HG03159 (cell line): ENCODE measurements around the gene HTR2A.

Experiments used
- ATAC-seq: cut with Tn5 transposase; IDR thresholded peaks from one replicate; pipeline ENCODE4 v1.9.1; 2021; ENCODE audit warnings: mild to moderate bottlenecking, moderate library complexity; ENCODE audit not compliant: unreplicated experiment

HTR2A gene

DNA sequence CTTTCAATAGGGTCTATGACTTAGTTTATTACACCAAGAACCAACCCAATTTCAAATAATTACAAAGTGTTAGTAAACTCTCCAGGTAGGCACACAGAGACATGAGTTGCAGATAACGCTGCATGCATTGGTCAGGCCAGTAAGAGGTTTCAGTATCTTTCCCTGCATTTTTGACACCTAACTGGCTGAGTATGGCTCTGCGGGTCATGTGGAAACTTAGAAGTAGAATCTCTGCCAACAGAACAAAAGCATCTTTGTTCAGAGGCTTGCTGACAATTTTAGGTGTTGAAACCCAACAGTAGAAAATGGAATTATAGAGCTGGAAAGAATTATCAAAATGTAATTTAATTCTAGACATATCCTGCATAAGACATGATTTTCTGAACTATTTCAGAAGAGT, 25.3 kb downstream of the HTR2A start:
- no peak for ATAC-seq

GRCh38 chr13:46868091-46868490, 28.8 kb downstream of the HTR2A start:
- no peak for ATAC-seq

GRCh38 chr13:46866150-46866549, 30.7 kb downstream of the HTR2A start:
- no peak for ATAC-seq

GRCh38 chr13:46864941-46865340, 31.9 kb downstream of the HTR2A start:
- no peak for ATAC-seq

GRCh38 chr13:46861959-46862358, 34.9 kb downstream of the HTR2A start:
- ATAC-seq: no peak

GRCh38 chr13:46860722-46861121, 36.1 kb downstream of the HTR2A start:
- ATAC-seq: no peak

DNA sequence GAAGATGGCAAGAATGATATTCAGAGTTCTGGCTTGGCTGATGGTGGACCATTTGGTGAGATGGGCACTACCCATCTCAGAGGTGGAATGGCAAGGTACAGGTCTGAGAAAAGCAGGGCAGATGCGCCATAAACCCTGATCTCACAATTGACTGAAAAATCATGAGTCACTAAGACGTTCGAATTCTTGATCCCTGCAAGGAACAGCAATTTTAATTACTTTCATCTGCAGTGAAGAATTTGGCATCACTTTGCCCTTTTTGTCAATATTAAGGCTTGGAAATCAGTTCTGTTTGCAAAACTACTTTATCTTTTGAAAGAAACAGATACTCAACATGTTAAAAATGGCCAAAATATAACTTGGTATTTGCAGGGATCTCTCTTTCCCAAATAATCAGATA, 38.1 kb downstream of the HTR2A start:
- ATAC-seq: no peak

GRCh38 chr13:46858163-46858562, 38.7 kb downstream of the HTR2A start:
- ATAC-seq: no peak

DNA sequence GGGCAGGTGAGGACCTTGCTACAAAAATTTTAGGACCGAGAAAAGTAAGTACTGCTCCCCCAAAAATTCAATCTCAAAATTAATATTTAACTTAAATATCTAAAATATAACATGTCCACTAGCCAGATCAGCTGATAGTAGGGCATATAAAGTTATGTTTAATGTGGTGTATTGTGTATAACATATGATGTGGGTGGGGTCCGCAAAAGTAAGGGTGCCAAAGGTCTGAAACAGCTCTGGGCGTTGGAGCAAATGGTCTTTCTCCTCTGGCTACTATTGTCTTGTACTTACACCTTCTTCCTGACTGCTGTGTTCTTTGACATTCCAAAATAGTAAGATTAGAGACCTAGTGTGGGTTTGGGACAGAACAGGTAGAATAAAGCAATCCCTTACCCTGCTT, 41.2 kb downstream of the HTR2A start:
- ATAC-seq: no peak

- peak; percentile 72 for ATAC-seq
These were observed 41.7 kb downstream of the HTR2A start for GRCh38 chr13:46855166-46855565.

GRCh38 chr13:46852168-46852567, 44.7 kb downstream of the HTR2A start:
- ATAC-seq: no peak

DNA sequence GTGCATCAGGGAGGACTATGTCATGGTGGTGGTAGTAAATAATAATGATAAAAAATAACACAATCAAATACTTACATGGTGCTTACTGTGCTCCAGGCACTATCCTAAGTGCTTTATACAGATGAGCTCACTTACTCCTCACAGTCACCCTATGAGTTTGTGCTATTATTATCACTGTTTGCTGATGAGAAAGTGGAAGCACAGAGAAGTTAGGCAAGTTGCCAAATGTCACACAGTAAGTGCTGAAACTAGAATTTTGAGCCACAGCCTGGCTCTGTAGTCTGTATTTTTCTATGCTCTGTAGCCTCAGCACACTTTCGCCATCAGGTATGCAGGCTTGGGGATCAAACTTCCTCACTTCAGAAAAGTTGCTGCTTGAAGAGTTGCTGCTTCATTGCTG, 46.6 kb downstream of the HTR2A start:
- ATAC-seq: no peak

GRCh38 chr13:46846726-46847125, 50.1 kb downstream of the HTR2A start:
- ATAC-seq: no peak

- ATAC-seq: no peak
These were observed 51.7 kb downstream of the HTR2A start for GRCh38 chr13:46845146-46845545.

DNA sequence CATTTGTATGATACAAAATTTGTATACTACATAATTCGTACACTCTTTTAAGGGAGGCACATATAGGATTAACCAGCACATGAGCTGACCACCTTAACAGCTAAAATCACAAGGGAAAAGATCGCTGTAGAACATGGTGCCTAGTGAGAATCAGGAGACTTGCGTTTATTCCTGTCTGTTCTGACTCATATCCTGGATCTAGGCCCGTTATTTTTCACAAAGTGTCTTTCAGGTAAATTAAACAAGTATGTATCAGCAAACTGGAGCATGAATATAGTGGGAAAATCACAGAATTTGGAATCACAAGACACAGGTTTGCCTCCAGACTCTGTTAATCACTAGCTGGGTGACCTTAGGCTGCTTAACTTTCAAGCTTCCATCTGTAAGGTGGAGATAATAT, 52.4 kb downstream of the HTR2A start:
- no peak for ATAC-seq

DNA sequence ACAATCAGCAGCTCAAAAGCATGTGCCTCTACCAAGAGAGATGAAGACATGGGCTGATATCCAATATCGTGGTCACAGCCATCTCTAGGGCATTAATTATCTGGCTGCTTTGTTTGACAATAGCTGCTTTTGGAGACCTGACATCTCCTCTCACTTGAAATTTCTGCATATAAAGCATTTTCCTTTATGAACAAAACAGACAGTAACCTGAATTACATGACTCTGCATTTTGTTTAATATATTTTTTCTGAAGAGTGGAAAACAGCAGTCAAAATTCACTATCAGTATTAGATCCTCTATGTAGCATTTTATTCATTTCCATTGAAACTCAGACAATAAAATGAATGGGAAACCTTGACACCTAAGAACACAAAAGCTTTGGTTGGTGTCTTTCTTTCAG, 57.5 kb downstream of the HTR2A start:
- no peak for ATAC-seq

GRCh38 chr13:46834657-46835056, 62.2 kb downstream of the HTR2A start:
- no peak for ATAC-seq

GRCh38 chr13:46831588-46832194, 65.2 kb downstream of the HTR2A start:
- no peak for ATAC-seq

DNA sequence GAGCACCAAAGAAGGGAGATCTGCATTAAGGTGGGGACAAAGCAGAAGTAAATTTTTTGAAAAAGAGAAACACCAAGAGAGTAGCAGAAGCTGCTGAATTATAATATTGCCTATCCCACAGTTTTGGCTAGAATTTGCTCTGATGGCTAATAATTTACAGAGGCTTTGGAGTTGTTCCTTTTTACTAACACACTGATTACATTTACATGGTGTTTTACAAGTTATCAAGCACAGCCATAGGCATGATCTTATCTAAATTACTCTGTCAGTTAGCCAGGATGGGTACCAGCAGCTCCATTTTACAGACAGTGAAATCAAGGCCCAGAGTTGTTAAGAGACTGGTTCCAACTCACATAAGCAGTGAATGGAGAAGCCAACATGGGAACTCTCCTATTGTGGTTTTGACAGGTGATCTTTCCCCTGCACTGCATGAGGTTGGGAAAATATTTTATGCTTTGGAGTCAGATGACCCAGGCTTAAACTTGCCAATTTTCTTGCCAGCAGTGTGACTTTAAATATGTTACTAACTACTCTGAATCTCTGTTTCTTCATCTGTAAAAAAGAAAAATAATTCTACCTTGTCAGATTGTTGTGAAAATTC, 66.3 kb downstream of the HTR2A start:
- no peak for ATAC-seq

DNA sequence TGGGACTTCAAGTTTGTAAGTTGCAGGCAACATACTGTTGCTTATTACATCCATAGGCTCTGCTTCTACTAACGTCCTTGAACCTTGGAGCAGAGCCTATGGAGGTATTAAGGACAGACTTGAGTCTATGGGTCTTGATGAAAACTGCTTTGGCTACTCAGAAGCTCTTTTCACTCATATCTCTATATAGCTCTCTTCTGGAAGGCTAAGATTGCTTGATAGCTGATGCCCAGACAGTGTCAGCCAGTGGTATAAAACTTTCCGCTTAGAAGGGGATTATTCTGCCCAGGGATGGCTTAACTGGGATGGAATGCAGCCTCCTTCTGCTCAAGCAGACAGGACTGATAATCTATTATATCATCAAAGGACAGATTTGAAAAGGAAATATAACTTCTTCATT, 74.3 kb downstream of the HTR2A start:
- ATAC-seq: no peak

GRCh38 chr13:46817838-46818476, 78.9 kb downstream of the HTR2A start:
- no peak for ATAC-seq

- no peak for ATAC-seq
These were observed 79.8 kb downstream of the HTR2A start for GRCh38 chr13:46817095-46817494.

GRCh38 chr13:46816371-46816770, 80.5 kb downstream of the HTR2A start:
- ATAC-seq: no peak
